ENCODE results near the gene SLC22A3. TPM values are rescaled to one million over a fixed set of nuclear protein-coding genes. Genes with fewer than 3 reads are reported as not detected.

The SLC22A3 gene
- total RNA-seq, 1 donor from 2014 or later: 0.57 TPM

DNA sequence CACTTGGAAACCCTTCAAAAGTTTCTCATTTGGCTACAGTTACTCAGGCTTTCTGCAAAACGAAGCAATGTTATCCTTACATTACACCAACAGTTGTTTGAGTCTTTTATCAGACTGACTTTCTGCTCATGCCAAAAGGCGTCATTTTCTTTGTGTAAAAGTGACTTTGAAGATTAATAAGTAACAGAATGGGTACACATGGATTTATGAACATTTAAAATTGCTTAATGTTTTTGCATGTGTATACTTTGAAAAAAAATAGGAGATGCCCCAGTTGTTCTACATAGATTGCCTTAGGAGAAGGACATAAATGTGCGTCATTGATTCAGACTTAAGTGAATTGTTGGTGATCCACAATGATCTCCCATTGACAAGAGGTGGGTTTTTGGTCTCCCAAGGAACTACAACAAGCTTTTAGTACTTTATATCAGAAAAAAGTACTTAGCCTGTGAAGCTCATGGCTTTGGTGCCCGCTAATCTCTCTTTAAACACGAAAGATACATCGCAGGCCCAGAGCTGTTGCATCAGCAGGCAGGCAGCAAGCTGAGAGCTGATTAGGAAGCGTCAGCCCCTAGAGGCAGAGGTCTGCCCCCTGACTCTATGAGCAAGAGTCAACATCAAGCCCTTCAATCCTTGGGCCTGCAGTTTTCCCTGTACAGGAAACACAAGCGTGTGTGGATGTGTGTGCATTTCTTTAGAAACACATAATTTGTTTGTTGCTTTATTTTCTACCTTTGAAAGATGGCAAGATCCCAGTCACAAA lies 45.9 kb downstream of the SLC22A3 start:
- Mint-ChIP-seq H3K4me3 (ENCODE audit: unreplicated experiment) (no peak overlapping the region), H3K4me1 (ENCODE audit: low read depth, unreplicated experiment) (peaks cover 3% of the 10 kb centered on the region), H3K9me3 (ENCODE audit: unreplicated experiment) (peaks cover 5% of the 10 kb centered on the region), H3K36me3 (ENCODE audit: low read depth, unreplicated experiment) (no peaks in the 10 kb centered on the region), H3K27ac (ENCODE audit: unreplicated experiment) (no peak overlapping the region), H3K27me3 (ENCODE audit: low read depth, unreplicated experiment) (peaks cover 6% of the 10 kb centered on the region)
- DNase-seq (ENCODE audit: low read depth) (no peak), FAIRE-seq (no peak)
- Histone ChIP-seq H3K79me2 (ENCODE audit: insufficient read depth, low read length) (no peaks in the 10 kb centered on the region), H4K20me1 (ENCODE audit: insufficient read depth, low read length) (no peaks in the 10 kb centered on the region), H2AFZ (ENCODE audit: low read depth, low read length) (no peak overlapping the region), H3K4me1 (ENCODE audit: insufficient read depth, low read length) (no peaks in the 10 kb centered on the region), H3K9ac (ENCODE audit: low read length) (no peak overlapping the region), H3K36me3 (ENCODE audit: insufficient read depth, low read length) (no peaks in the 10 kb centered on the region), H3K4me3 (ENCODE audit: insufficient read depth, low read depth, low read length) (no peak overlapping the region), H3K27me3 (ENCODE audit: insufficient read depth, low read length) (no peaks in the 10 kb centered on the region), H3K27ac (ENCODE audit: low read depth, low read length) (no peak overlapping the region), H3K4me2 (ENCODE audit: low read length) (no peak overlapping the region), H3K9me3 (ENCODE audit: insufficient read depth, low read depth, low read length) (no peaks in the 10 kb centered on the region)
- no peak for TF ChIP-seq EZH2 (IDR thresholded peaks at IDR 0.05; ENCODE audit: insufficient read depth, low read length)
- TF ChIP-seq, protein P1, sequence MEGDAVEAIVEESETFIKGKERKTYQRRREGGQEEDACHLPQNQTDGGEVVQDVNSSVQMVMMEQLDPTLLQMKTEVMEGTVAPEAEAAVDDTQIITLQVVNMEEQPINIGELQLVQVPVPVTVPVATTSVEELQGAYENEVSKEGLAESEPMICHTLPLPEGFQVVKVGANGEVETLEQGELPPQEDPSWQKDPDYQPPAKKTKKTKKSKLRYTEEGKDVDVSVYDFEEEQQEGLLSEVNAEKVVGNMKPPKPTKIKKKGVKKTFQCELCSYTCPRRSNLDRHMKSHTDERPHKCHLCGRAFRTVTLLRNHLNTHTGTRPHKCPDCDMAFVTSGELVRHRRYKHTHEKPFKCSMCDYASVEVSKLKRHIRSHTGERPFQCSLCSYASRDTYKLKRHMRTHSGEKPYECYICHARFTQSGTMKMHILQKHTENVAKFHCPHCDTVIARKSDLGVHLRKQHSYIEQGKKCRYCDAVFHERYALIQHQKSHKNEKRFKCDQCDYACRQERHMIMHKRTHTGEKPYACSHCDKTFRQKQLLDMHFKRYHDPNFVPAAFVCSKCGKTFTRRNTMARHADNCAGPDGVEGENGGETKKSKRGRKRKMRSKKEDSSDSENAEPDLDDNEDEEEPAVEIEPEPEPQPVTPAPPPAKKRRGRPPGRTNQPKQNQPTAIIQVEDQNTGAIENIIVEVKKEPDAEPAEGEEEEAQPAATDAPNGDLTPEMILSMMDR (IDR thresholded peaks at IDR 0.05; ENCODE audit: insufficient read depth, low read depth, low read length): no peak

DNA sequence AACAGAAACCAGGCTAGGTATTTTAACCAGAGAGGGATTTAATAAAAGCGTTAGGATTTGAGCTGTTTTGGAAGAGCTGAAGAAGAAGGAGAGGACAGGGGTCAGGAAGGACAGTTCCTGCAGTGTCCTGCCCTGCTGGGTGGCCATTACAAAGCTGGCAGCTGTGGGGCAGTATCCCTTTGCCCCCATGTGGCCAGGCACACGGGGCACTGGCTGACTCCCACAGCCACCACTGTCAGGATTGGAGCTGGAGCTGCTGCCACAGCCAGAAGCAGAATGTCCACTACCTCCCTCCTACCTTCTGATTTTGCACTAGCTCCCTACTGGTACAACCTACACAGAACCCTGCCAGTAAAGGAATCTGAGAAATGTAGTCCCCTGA lies 46.5 kb downstream of the SLC22A3 start:
- Mint-ChIP-seq H3K27me3 (ENCODE audit: low read depth, unreplicated experiment) (peaks cover 4% of the 10 kb centered on the region), H3K4me1 (ENCODE audit: low read depth, unreplicated experiment) (peaks cover 6% of the 10 kb centered on the region), H3K9me3 (ENCODE audit: unreplicated experiment) (peaks cover 5% of the 10 kb centered on the region), H3K27ac (ENCODE audit: unreplicated experiment) (no peak overlapping the region), H3K4me3 (ENCODE audit: unreplicated experiment) (no peak overlapping the region), H3K36me3 (ENCODE audit: low read depth, unreplicated experiment) (no peaks in the 10 kb centered on the region)
- H3K4me2 ChIP-seq (ENCODE audit: low read length): no peak overlapping the region
- H3K27ac ChIP-seq (ENCODE audit: low read depth, low read length): no peak overlapping the region
- no peaks in the 10 kb centered on the region for H3K9me3 ChIP-seq (ENCODE audit: insufficient read depth, low read depth, low read length)
- TF ChIP-seq EZH2 (IDR thresholded peaks at IDR 0.05; ENCODE audit: insufficient read depth, low read length): no peak
- TF ChIP-seq, protein P1 (IDR thresholded peaks at IDR 0.05; ENCODE audit: insufficient read depth, low read depth, low read length): no peak
- no peaks in the 10 kb centered on the region for H4K20me1 ChIP-seq (ENCODE audit: insufficient read depth, low read length)
- H3K79me2 ChIP-seq (ENCODE audit: insufficient read depth, low read length): no peaks in the 10 kb centered on the region
- no peaks in the 10 kb centered on the region for H3K4me1 ChIP-seq (ENCODE audit: insufficient read depth, low read length)
- H3K36me3 ChIP-seq (ENCODE audit: insufficient read depth, low read length): no peaks in the 10 kb centered on the region
- DNase-seq (ENCODE audit: low read depth): no peak
- no peaks in the 10 kb centered on the region for H3K27me3 ChIP-seq (ENCODE audit: insufficient read depth, low read length)
- FAIRE-seq: no peak
- no peak overlapping the region for H3K9ac ChIP-seq (ENCODE audit: low read length)
- no peak overlapping the region for H2AFZ ChIP-seq (ENCODE audit: low read depth, low read length)
- no peak overlapping the region for H3K4me3 ChIP-seq (ENCODE audit: insufficient read depth, low read depth, low read length)

DNA sequence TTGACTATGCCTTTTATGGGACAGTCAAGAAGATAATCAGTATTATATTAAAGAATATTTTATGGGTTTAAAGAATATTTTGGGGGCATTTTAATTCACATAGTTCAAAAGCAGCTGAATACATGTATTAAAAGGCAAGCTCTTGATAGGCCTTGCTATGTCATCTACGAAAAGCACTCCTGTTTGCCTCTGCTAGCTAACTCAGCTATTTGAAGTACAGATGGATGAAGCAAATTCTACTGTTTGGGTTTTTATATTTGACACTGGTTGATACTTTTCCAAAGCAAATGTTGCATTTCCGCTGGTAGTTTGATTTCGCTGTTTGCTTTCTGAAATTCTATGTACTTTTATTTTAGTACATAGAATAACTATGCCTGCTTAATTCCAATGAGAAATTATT lies 47.0 kb downstream of the SLC22A3 start:
- Histone ChIP-seq H3K27me3 (ENCODE audit: insufficient read depth, low read length) (no peaks in the 10 kb centered on the region), H3K27ac (ENCODE audit: low read depth, low read length) (no peak overlapping the region), H2AFZ (ENCODE audit: low read depth, low read length) (no peak overlapping the region), H3K79me2 (ENCODE audit: insufficient read depth, low read length) (no peaks in the 10 kb centered on the region), H3K9ac (ENCODE audit: low read length) (no peak overlapping the region), H3K4me2 (ENCODE audit: low read length) (no peak overlapping the region), H3K9me3 (ENCODE audit: insufficient read depth, low read depth, low read length) (no peaks in the 10 kb centered on the region), H4K20me1 (ENCODE audit: insufficient read depth, low read length) (no peaks in the 10 kb centered on the region), H3K36me3 (ENCODE audit: insufficient read depth, low read length) (no peaks in the 10 kb centered on the region), H3K4me3 (ENCODE audit: insufficient read depth, low read depth, low read length) (no peak overlapping the region), H3K4me1 (ENCODE audit: insufficient read depth, low read length) (no peaks in the 10 kb centered on the region)
- FAIRE-seq (no peak), DNase-seq (ENCODE audit: low read depth) (no peak)
- H3K4me1 Mint-ChIP-seq (ENCODE audit: low read depth, unreplicated experiment): peaks cover 7% of the 10 kb centered on the region
- no peak overlapping the region for H3K27ac Mint-ChIP-seq (ENCODE audit: unreplicated experiment)
- H3K9me3 Mint-ChIP-seq (ENCODE audit: unreplicated experiment): peaks cover 2% of the 10 kb centered on the region
- no peak for TF ChIP-seq EZH2 (IDR thresholded peaks at IDR 0.05; ENCODE audit: insufficient read depth, low read length)
- TF ChIP-seq, protein P1 (IDR thresholded peaks at IDR 0.05; ENCODE audit: insufficient read depth, low read depth, low read length): no peak
- H3K4me3 Mint-ChIP-seq (ENCODE audit: unreplicated experiment): no peak overlapping the region
- H3K27me3 Mint-ChIP-seq (ENCODE audit: low read depth, unreplicated experiment): peaks cover 4% of the 10 kb centered on the region
- no peaks in the 10 kb centered on the region for H3K36me3 Mint-ChIP-seq (ENCODE audit: low read depth, unreplicated experiment)
